A549 (cell line): ENCODE measurements around the gene FBN3. TPM values are rescaled to one million over a fixed set of nuclear protein-coding genes. Genes with fewer than 3 reads are reported as not detected.

Source experiments
- ATAC-seq, 2 experiments: fragments of 200-7000 bp in 1 of 2; fragments of >200 bp in 1 of 2; cut with Nextera tagmentation in 1 of 2; cut with Tn5 transposase in 1 of 2; 3 replicates each; pipeline versions ENCODE4 v1.8.0 to v1.9.1; 2018 to 2020; ENCODE audit warnings: mild to moderate bottlenecking in 1 of 2, moderate library complexity in 1 of 2
- CTCF ChIA-PET: fragments of 300-600 bp; sonication (Branson Sonifier 250); formaldehyde crosslinking; extraction: SDS; loops from one replicate; lab custom pipeline; 2021; ENCODE audit warnings: antibody characterized with exemption, inconsistent platforms; lab: Yijun Ruan, JAX
- POLR2A ChIA-PET: fragments of 350-600 bp; formaldehyde crosslinking; extraction: SDS; loops from one replicate; lab custom pipeline; 2021; ENCODE audit warnings: antibody characterized with exemption, inconsistent platforms; lab: Yijun Ruan, JAX
- DNase-seq, 2 experiments: peaks; one replicate each; pipeline versions ENCODE4 v3.0.0 to v3.0.0-alpha.2; 2011 to 2016; ENCODE audit warnings: low read depth in 1 of 2, low spot score in 1 of 2
- FAIRE-seq: peaks from 2 replicates; lab custom pipeline; 2011; peaks lifted over from hg19 to GRCh38; lab: Jason Lieb, UNC
- H3K27ac ChIP-seq, 2 experiments: fragments of >200 bp; sonication (Bioruptor Twin); formaldehyde crosslinking; 3 replicates each; pipeline ENCODE4 v1.5.1; 2016 to 2017
- H3K4me1 ChIP-seq: fragments of >200 bp; sonication (Bioruptor Twin); formaldehyde crosslinking; 3 replicates; pipeline ENCODE4 v1.6.1; 2016
- H3K4me2 ChIP-seq: fragments of >200 bp; sonication (Bioruptor Twin); formaldehyde crosslinking; 3 replicates; pipeline ENCODE4 v1.6.1; 2016
- H3K4me3 ChIP-seq: fragments of >200 bp; sonication (Bioruptor Twin); formaldehyde crosslinking; 3 replicates; pipeline ENCODE4 v1.5.1; 2016
- H3K9me3 ChIP-seq: fragments of >200 bp; sonication (Bioruptor Twin); formaldehyde crosslinking; 3 replicates; pipeline ENCODE4 v1.6.1; 2016
- CHD2 ChIP-seq: fragments of 150-350 bp; IDR thresholded peaks from 2 replicates; pipeline ENCODE4 v1.6.1; 2014; ENCODE audit warnings: low read length; ENCODE audit not compliant: partially characterized antibody
- EHF ChIP-seq: fragments of 250-450 bp; sonication (Bioruptor Pico); IDR thresholded peaks from 2 replicates; pipeline ENCODE4 v1.5.0; 2020; ENCODE audit warnings: mild to moderate bottlenecking
- EP300 ChIP-seq, 2 experiments: fragments of >200 bp; sonication (Bioruptor Twin); formaldehyde crosslinking; IDR thresholded peaks; 2 replicates in 1 of 2; 3 replicates in 1 of 2; pipeline ENCODE4 v1.6.1; 2016 to 2017
- FOSB ChIP-seq: fragments of 250-450 bp; sonication (Bioruptor Pico); IDR thresholded peaks from 2 replicates; pipeline ENCODE4 v1.5.0; 2020; ENCODE audit warnings: mild to moderate bottlenecking, moderate library complexity
- FOSL2 ChIP-seq, 2 experiments: fragments of 450-650 bp in 1 of 2; fragments of >200 bp in 1 of 2; sonication (Bioruptor Twin) in 1 of 2; formaldehyde crosslinking; IDR thresholded peaks; 2 replicates each; pipeline versions ENCODE4 v1.5.0 to v1.6.1; 2016 to 2020; ENCODE audit warnings: mild to moderate bottlenecking in 1 of 2, moderate library complexity in 1 of 2
- FOXS1 ChIP-seq: fragments of 250-450 bp; sonication (Bioruptor Pico); IDR thresholded peaks from 2 replicates; pipeline ENCODE4 v1.5.0; 2020; ENCODE audit warnings: mild to moderate bottlenecking, moderate library complexity
- HEYL ChIP-seq: fragments of 250-450 bp; sonication (Bioruptor Pico); IDR thresholded peaks from 2 replicates; pipeline ENCODE4 v1.8.0; 2021; ENCODE audit warnings: mild to moderate bottlenecking, moderate library complexity
- HOXA7 ChIP-seq: fragments of 250-450 bp; sonication (Bioruptor Pico); IDR thresholded peaks from 2 replicates; pipeline ENCODE4 v1.5.0; 2020; ENCODE audit warnings: mild to moderate bottlenecking, moderate library complexity
- JUN ChIP-seq, 2 experiments: fragments of >200 bp; sonication (Bioruptor Twin); formaldehyde crosslinking; IDR thresholded peaks; 2 replicates in 1 of 2; 3 replicates in 1 of 2; pipeline ENCODE4 v1.6.1; 2016 to 2017
- MAZ ChIP-seq: fragments of 150-350 bp; IDR thresholded peaks from 2 replicates; pipeline ENCODE4 v1.6.1; 2014; ENCODE audit warnings: antibody characterized with exemption, low read depth, low read length, borderline replicate concordance
- RARB ChIP-seq: fragments of 250-450 bp; sonication (Bioruptor Pico); IDR thresholded peaks from 2 replicates; pipeline ENCODE4 v1.8.0; 2021; ENCODE audit warnings: mild to moderate bottlenecking, moderate library complexity
- RFX5 ChIP-seq: fragments of 450-650 bp; IDR thresholded peaks from 2 replicates; pipeline ENCODE4 v1.7.1; 2014; ENCODE audit warnings: antibody characterized with exemption, mild to moderate bottlenecking, moderate library complexity
- SMC3 ChIP-seq: fragments of >200 bp; sonication (Bioruptor Twin); formaldehyde crosslinking; IDR thresholded peaks from 3 replicates; pipeline ENCODE4 v1.6.1; 2018; ENCODE audit warnings: inconsistent platforms
- ZFP36 ChIP-seq: fragments of 450-650 bp; IDR thresholded peaks from 2 replicates; pipeline ENCODE4 v1.6.1; 2014; ENCODE audit warnings: borderline replicate concordance; ENCODE audit not compliant: partially characterized antibody
- ZNF302 ChIP-seq: fragments of 250-450 bp; sonication (Bioruptor Pico); IDR thresholded peaks from 2 replicates; pipeline ENCODE4 v1.9.0; 2021; ENCODE audit warnings: inconsistent platforms, mild to moderate bottlenecking, moderate library complexity
- WGBS: methylation state at CpG from one replicate; pipeline ENCODE4 v1.1.6; 2017; ENCODE audit errors: missing lambda C conversion rate; 5-methylcytosine and 5-hydroxymethylcytosine counted together
- polyA plus RNA-seq, 4 experiments: library from polyadenylated mRNA; depleted of rRNA in 3 of 4; stranded (reverse); fragments of >200 nt; fragmentation: RNase III in 1 of 4; extraction: RNeasy Plus Mini Kit Qiagen cat#74134 plus additional on column Dnase treatment in 1 of 4; gene quantifications; 2 replicates in 3 of 4; 3 replicates in 1 of 4; pipeline ENCODE4 v1.2.3, GENCODE V29; 2011 to 2017
- TF ChIP-seq, protein P1 (sequence below): fragments of >200 bp; sonication (Bioruptor Twin); formaldehyde crosslinking; IDR thresholded peaks from 3 replicates; pipeline ENCODE4 v1.6.1; 2016
- TF ChIP-seq, protein P2 (sequence below): fragments of 250-450 bp; sonication (Bioruptor Pico); IDR thresholded peaks from 2 replicates; pipeline ENCODE4 v1.5.0; 2021; ENCODE audit warnings: mild to moderate bottlenecking, moderate library complexity, borderline replicate concordance

Gene FBN3
- polyA plus RNA-seq, 2 of the 4 experiments (the other 2 are of a cell fraction), result not detected

- ChIA-PET POLR2A (no interaction called here), CTCF (no interaction called here)
- ATAC-seq, result no peak
- no peak for DNase-seq
- Histone ChIP-seq H3K4me1 (peaks cover 7% of the 10 kb centered on the region; the same call in 1 of the 3 replicates), H3K27ac (no peak overlapping the region), H3K9me3 (no peaks in the 10 kb centered on the region), H3K4me3 (no peak overlapping the region)
- WGBS, result 87% methylated on average over 7 of the region's 13 CpGs
- no peak for FAIRE-seq
- no peak for TF ChIP-seq FOSL2 (IDR thresholded peaks at IDR 0.05)
- TF ChIP-seq FOSL2 (CRISPR knock-in tag; IDR thresholded peaks at IDR 0.05), result peak; percentile 26; the same call in 1 of the 2 replicates
- no peak for TF ChIP-seq RFX5
- no peak for TF ChIP-seq FOSB (CRISPR knock-in tag)
- TF ChIP-seq, all 56 proteins: peak for 1
- no peak overlapping the region; the same call in 2 of the 3 replicates for H3K4me2 ChIP-seq
Measured at GRCh38 chr19:8086849-8087248, 62.5 kb downstream of the FBN3 start.

DNA sequence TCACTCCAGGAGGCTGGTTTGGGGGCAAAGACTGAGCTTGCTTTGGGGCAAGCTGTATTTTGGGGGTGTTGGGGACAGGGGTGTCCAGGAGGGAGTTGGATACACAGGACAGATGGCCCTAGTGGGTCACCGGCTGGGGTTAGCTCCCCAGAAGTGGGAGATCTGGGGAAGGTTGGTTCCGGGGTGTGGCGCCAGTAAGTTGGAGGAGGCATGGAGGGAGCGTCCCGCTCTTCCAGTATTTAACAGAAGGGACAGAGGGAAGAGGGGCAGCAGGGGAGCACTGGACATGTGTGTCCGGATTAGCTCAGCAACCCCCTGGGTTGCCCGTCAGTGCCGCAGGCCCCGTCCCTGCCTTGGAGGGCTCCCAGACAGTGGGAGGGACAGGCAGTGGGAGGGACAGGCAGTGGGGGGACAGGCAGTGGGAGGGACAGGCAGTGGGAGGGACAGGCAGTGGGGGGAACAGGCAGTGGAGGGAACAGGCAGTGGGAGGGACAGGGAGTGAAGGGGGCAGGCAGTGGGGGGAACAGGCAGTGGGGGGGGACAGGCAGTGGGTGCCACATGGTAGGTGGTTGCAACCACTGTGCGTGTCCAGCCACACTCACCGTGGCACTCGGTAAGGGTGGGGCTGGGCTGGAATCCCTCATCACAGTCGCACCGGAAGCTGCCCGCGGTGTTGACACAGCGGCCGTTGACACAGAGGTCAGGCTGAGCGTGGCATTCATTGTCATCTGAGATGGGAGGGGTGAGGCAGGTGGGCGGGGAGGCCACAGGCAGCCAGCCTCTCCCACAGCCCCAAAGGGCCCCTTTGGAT lies 63.6 kb downstream of the FBN3 start:
- 46% methylated on average over 14 of the region's 20 CpGs for WGBS
- H3K4me3 ChIP-seq, result no peak overlapping the region
- H3K4me2 ChIP-seq, result peak overlapping the region; percentile 56
- H3K27ac ChIP-seq, result peak overlapping the region in 1 of 2 experiments; percentile 81; a peak in 3 of 6 replicates
- TF ChIP-seq HEYL (no peak), ZNF302 (CRISPR knock-in tag) (no peak), RFX5 (no peak), ZFP36 (no peak), FOXS1 (CRISPR knock-in tag) (no peak)
- TF ChIP-seq, protein P1, sequence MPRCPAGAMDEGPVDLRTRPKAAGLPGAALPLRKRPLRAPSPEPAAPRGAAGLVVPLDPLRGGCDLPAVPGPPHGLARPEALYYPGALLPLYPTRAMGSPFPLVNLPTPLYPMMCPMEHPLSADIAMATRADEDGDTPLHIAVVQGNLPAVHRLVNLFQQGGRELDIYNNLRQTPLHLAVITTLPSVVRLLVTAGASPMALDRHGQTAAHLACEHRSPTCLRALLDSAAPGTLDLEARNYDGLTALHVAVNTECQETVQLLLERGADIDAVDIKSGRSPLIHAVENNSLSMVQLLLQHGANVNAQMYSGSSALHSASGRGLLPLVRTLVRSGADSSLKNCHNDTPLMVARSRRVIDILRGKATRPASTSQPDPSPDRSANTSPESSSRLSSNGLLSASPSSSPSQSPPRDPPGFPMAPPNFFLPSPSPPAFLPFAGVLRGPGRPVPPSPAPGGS, result no peak
- H3K4me1 ChIP-seq, result peaks cover 7% of the 10 kb centered on the region; the same call in 1 of the 3 replicates
- no peaks in the 10 kb centered on the region for H3K9me3 ChIP-seq
- ATAC-seq, result peak in 1 of 2 experiments; percentile 47; a peak in 3 of 6 replicates
- CTCF ChIA-PET, result interaction anchor here (1.3 kb wide), 1 partner anchor 16 kb away, joined by 3 read pairs; no protein-coding TSS in a partner anchor
- FAIRE-seq, result no peak
- POLR2A ChIA-PET, result interaction anchor here (0.6 kb wide), 1 partner anchor 9 kb away, joined by 3 read pairs; no protein-coding TSS in a partner anchor
- DNase-seq, result peak; percentile 61 to 66

- TF ChIP-seq, protein P1, result no peak
- TF ChIP-seq MAZ (no peak), EP300 (IDR thresholded peaks at IDR 0.05) (no peak), JUN (IDR thresholded peaks at IDR 0.05) (no peak)
- H3K9me3 ChIP-seq, result no peaks in the 10 kb centered on the region
- WGBS, result 86% methylated on average over 13 of the region's 13 CpGs
- ChIA-PET POLR2A (no interaction called here), CTCF (no interaction called here)
- H3K4me2 ChIP-seq, result no peak overlapping the region
- DNase-seq (no peak), FAIRE-seq (no peak), ATAC-seq (no peak)
- no peak overlapping the region for H3K4me3 ChIP-seq
- H3K4me1 ChIP-seq, result peaks cover 7% of the 10 kb centered on the region; the same call in 1 of the 3 replicates
- H3K27ac ChIP-seq, result no peak overlapping the region
Measured at GRCh38 chr19:8084152-8084551, 65.2 kb downstream of the FBN3 start.

DNA sequence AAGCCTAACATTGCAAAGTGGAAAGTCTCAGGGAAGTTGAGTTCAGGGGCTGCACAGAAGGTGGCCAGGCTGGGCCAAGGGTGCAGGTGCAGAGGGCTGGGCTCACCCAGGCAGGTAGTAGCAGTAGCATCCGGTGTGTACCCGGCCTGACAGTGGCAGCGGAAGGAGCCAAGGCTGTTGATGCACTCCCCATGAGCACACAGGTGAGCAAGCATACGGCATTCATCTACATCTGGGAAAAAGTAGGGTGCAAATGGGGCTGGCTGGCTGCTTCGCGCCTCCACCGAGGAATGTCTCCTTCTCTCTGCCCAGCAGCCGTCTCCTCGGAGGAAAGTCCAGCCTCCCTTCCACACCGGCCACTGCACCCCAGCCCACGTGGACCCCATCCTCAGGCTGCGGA lies 66.3 kb downstream of the FBN3 start:
- Histone ChIP-seq H3K4me2 (no peak overlapping the region), H3K4me1 (peaks cover 7% of the 10 kb centered on the region; the same call in 1 of the 3 replicates), H3K4me3 (no peak overlapping the region), H3K27ac (no peak overlapping the region), H3K9me3 (no peaks in the 10 kb centered on the region)
- ATAC-seq (no peak), DNase-seq (no peak), FAIRE-seq (no peak)
- WGBS, result 73% methylated on average over 12 of the region's 12 CpGs
- no peak for TF ChIP-seq RARB (CRISPR knock-in tag)
- TF ChIP-seq MAZ, result no peak
- no peak for TF ChIP-seq SMC3
- TF ChIP-seq HOXA7 (CRISPR knock-in tag), result no peak
- TF ChIP-seq, protein P2, sequence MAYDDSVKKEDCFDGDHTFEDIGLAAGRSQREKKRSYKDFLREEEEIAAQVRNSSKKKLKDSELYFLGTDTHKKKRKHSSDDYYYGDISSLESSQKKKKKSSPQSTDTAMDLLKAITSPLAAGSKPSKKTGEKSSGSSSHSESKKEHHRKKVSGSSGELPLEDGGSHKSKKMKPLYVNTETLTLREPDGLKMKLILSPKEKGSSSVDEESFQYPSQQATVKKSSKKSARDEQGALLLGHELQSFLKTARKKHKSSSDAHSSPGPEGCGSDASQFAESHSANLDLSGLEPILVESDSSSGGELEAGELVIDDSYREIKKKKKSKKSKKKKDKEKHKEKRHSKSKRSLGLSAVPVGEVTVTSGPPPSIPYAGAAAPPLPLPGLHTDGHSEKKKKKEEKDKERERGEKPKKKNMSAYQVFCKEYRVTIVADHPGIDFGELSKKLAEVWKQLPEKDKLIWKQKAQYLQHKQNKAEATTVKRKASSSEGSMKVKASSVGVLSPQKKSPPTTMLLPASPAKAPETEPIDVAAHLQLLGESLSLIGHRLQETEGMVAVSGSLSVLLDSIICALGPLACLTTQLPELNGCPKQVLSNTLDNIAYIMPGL (CRISPR knock-in tag), result no peak
- no peak for TF ChIP-seq EHF (CRISPR knock-in tag)
- no peak for TF ChIP-seq CHD2
- POLR2A ChIA-PET, result no interaction called here
- CTCF ChIA-PET, result no interaction called here
